Osteoblast (primary cell): Measurements from ENCODE around the gene PTGER4. TPM values are rescaled to one million over a fixed set of nuclear protein-coding genes. Genes with fewer than 3 reads are reported as not detected.

Experiments
- DNase-seq: peaks from one replicate; pipeline ENCODE4 v3.0.0; 2011; ENCODE audit warnings: low spot score, mixed read lengths; ENCODE audit not compliant: insufficient read length; ENCODE audit errors: missing footprints
- H2AFZ ChIP-seq: 2 replicates; pipeline ENCODE4 v1.6.0; 2011; ENCODE audit warnings: mild to moderate bottlenecking, low read length
- H3K27ac ChIP-seq: 2 replicates; pipeline ENCODE4 v1.5.1; 2011; ENCODE audit warnings: mild to moderate bottlenecking, low read depth, low read length, moderate library complexity
- H3K27me3 ChIP-seq: 2 replicates; pipeline ENCODE4 v1.6.0; 2012; ENCODE audit warnings: mild to moderate bottlenecking, control low read depth, inconsistent platforms, low read length, moderate library complexity; ENCODE audit not compliant: insufficient read depth
- H3K36me3 ChIP-seq: 2 replicates; pipeline ENCODE4 v1.5.1; 2011; ENCODE audit warnings: mild to moderate bottlenecking, low read length, control low read depth, moderate library complexity; ENCODE audit not compliant: insufficient read depth
- H3K4me1 ChIP-seq: 2 replicates; pipeline ENCODE4 v1.5.1; 2011; ENCODE audit warnings: mild to moderate bottlenecking, low read length, control low read depth, moderate library complexity; ENCODE audit not compliant: insufficient read depth
- H3K4me2 ChIP-seq: 2 replicates; pipeline ENCODE4 v1.6.0; 2011; ENCODE audit warnings: mild to moderate bottlenecking, low read length; ENCODE audit not compliant: insufficient read depth
- H3K4me3 ChIP-seq: fragments of 200-600 bp; sonication (generic); 3 replicates; pipeline ENCODE4 v1.5.1; 2012; ENCODE audit warnings: mild to moderate bottlenecking, low read length, inconsistent platforms; ENCODE audit not compliant: insufficient read depth
- H3K79me2 ChIP-seq: 2 replicates; pipeline ENCODE4 v1.6.0; 2012; ENCODE audit warnings: mild to moderate bottlenecking, low read length, control low read depth, inconsistent platforms; ENCODE audit not compliant: insufficient read depth
- H3K9me3 ChIP-seq: 2 replicates; pipeline ENCODE4 v1.5.1; 2011; ENCODE audit warnings: low read depth, low read length, control low read depth
- H4K20me1 ChIP-seq: 2 replicates; pipeline ENCODE4 v1.6.0; 2012; ENCODE audit warnings: mild to moderate bottlenecking, low read length, control low read depth; ENCODE audit not compliant: insufficient read depth
- CTCF ChIP-seq: IDR thresholded peaks from 2 replicates; pipeline ENCODE4 v1.5.1; 2011; ENCODE audit warnings: mild to moderate bottlenecking, low read depth, low read length, moderate library complexity; ENCODE audit errors: extremely low read depth
- total RNA-seq: library from RNA; depleted of rRNA; stranded (reverse); fragments of >200 nt; gene quantifications from 2 replicates; pipeline ENCODE4 v1.2.3, GENCODE V29; 2012

PTGER4 gene
- total RNA-seq, 1 donor: 15.2 TPM

DNA sequence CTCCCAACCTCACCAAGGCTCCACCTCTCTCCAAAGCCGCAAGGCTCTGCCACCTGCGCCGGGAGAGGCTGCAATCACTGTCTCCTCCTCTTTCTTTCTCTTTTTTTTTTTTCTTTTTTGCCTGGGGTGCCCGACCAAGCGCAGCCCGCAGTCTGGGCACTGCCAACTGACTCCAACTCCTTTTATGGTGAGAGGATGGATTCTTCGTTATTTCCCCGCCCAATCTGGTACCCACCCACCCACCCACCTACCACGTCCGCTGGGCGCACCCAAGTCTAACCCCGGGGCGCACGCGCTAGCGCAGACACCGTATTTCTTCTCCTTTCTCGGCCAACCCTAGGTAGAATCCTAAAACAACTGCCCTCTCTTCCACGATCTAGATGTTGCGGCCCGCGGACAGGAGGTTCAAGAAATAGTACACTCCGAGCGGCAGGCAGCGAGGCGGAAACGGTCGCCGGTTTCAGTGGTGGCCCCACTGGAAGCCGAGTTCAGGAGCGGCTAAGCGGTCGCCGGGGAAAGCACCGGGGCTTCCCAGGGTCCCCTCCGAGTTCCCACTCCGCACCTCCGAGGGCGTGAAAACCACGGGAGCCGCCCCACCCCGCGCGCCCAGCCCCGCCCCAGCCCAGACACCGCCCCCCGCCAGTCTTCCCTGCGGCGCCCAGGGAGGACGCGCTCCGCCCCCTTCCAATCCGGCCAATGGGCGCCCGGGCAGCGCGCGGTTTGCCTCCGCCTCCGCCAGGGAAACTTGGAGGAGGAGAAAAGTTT is 385 bp upstream of the PTGER4 start:
- peak overlapping the region; percentile 81 for H3K4me3 ChIP-seq
- peak overlapping the region; percentile 77 for H3K27ac ChIP-seq
- no peaks in the 10 kb centered on the region for H3K27me3 ChIP-seq
- peaks cover 44% of the 10 kb centered on the region for H3K79me2 ChIP-seq
- H4K20me1 ChIP-seq: no peaks in the 10 kb centered on the region
- H3K9me3 ChIP-seq: no peaks in the 10 kb centered on the region
- TF ChIP-seq CTCF: no peak
- peak overlapping the region; percentile 96 for H3K4me2 ChIP-seq
- no peaks in the 10 kb centered on the region for H3K36me3 ChIP-seq
- H2AFZ ChIP-seq: peak overlapping the region; percentile 96
- DNase-seq: peak; percentile 99
- H3K4me1 ChIP-seq: peaks cover 56% of the 10 kb centered on the region

- Histone ChIP-seq H3K27ac (no peak overlapping the region), H3K27me3 (no peaks in the 10 kb centered on the region), H3K4me2 (peak overlapping the region; percentile 96), H3K9me3 (no peaks in the 10 kb centered on the region), H3K79me2 (peaks cover 58% of the 10 kb centered on the region), H3K4me3 (peak overlapping the region; percentile 81), H2AFZ (peak overlapping the region; percentile 81), H3K4me1 (peaks cover 53% of the 10 kb centered on the region), H4K20me1 (no peaks in the 10 kb centered on the region), H3K36me3 (no peaks in the 10 kb centered on the region)
- no peak for TF ChIP-seq CTCF
- DNase-seq: peak; percentile 64
Observed at GRCh38 chr5:40680741-40681362, 1.1 kb downstream of the PTGER4 start.

DNA sequence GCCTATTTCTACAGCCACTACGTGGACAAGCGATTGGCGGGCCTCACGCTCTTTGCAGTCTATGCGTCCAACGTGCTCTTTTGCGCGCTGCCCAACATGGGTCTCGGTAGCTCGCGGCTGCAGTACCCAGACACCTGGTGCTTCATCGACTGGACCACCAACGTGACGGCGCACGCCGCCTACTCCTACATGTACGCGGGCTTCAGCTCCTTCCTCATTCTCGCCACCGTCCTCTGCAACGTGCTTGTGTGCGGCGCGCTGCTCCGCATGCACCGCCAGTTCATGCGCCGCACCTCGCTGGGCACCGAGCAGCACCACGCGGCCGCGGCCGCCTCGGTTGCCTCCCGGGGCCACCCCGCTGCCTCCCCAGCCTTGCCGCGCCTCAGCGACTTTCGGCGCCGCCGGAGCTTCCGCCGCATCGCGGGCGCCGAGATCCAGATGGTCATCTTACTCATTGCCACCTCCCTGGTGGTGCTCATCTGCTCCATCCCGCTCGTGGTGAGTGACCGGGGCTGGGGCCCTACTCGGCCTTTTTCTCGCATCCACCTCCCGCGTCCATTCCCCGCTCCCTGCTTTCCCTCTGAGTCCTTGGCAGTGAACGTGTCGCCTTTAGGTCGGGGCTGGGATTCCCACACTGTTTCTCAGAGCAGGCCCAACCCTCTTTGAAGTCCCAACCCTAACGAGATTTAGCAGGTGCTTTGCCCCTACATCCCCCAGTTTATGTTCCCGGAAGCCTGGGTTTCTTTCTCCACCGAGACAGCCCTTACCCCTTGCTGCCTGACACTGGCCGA is 1.8 kb downstream of the PTGER4 start:
- Histone ChIP-seq H3K9me3 (no peaks in the 10 kb centered on the region), H2AFZ (peak overlapping the region; percentile 81), H3K27ac (no peak overlapping the region), H3K4me2 (peak overlapping the region; percentile 96), H3K36me3 (no peaks in the 10 kb centered on the region), H3K4me1 (peaks cover 46% of the 10 kb centered on the region), H3K27me3 (no peaks in the 10 kb centered on the region), H3K79me2 (peaks cover 64% of the 10 kb centered on the region), H4K20me1 (no peaks in the 10 kb centered on the region), H3K4me3 (peak overlapping the region; percentile 81)
- peak; percentile 82 for DNase-seq
- TF ChIP-seq CTCF: no peak
